ENCODE measurements around the gene POU6F2. TPM values are rescaled to one million over a fixed set of nuclear protein-coding genes. Genes with fewer than 3 reads are reported as not detected.
A peak's percentile ranks its signal among the peaks of the same experiment; 100 is the strongest.

Gene POU6F2
- total and polyA plus RNA-seq, 9 of the 15 experiments (the other 6 are each of a cell fraction or from before 2014, with no cell fraction given): 0.29 to 1.5 (median 0.96) TPM

- no peak for TF ChIP-seq NUFIP1 (IDR thresholded peaks at IDR 0.05; ENCODE audit: partially characterized antibody)
- no peak for TF ChIP-seq ZNF316 (IDR thresholded peaks at IDR 0.05)
- TF ChIP-seq ZNF655 (CRISPR knock-in tag; IDR thresholded peaks at IDR 0.05): no peak
- no peak for TF ChIP-seq ZNF407 (IDR thresholded peaks at IDR 0.05; ENCODE audit: low read depth)
- TF ChIP-seq DNMT1 (IDR thresholded peaks at IDR 0.05): no peak
- no peak for TF ChIP-seq SIN3A (IDR thresholded peaks at IDR 0.05; ENCODE audit: borderline replicate concordance in 2 of 2, control insufficient read depth in 1 of 2, low read depth in 2 of 2, low read length in 2 of 2)
- TF ChIP-seq KLF16 (IDR thresholded peaks at IDR 0.05): no peak
- no peak for TF ChIP-seq ZBTB12 (CRISPR knock-in tag; IDR thresholded peaks at IDR 0.05)
- TF ChIP-seq OTX1 (CRISPR knock-in tag; IDR thresholded peaks at IDR 0.05): no peak
- no peak for TF ChIP-seq ZNF384 (IDR thresholded peaks at IDR 0.05; ENCODE audit: low read depth, low read length)
- TF ChIP-seq TCF3 (CRISPR knock-in tag; IDR thresholded peaks at IDR 0.05): no peak
- no peak for TF ChIP-seq EZH2 (IDR thresholded peaks at IDR 0.05; ENCODE audit: borderline replicate concordance, low read depth, low read length)
- no peak for TF ChIP-seq E2F6 (IDR thresholded peaks at IDR 0.05; ENCODE audit: borderline replicate concordance in 1 of 2, extremely low read depth in 1 of 2, insufficient read depth in 1 of 2, insufficient read length in 1 of 2, low read depth in 1 of 2, low read length in 1 of 2, poor library complexity in 1 of 2, severe bottlenecking in 1 of 2)
- no peak for TF ChIP-seq PHB (CRISPR knock-in tag; IDR thresholded peaks at IDR 0.05)
- peak; percentile 39; the same call in 1 of the 2 replicates for TF ChIP-seq ZNF175 (CRISPR knock-in tag; IDR thresholded peaks at IDR 0.05; ENCODE audit: low read depth)
- TF ChIP-seq L3MBTL2 (IDR thresholded peaks at IDR 0.05): peak; percentile 67; the same call in 1 of the 2 replicates
- TF ChIP-seq SPI1 (IDR thresholded peaks at IDR 0.05; ENCODE audit: borderline replicate concordance, low read depth, low read length): peak; percentile 22; the same call in 1 of the 2 replicates
Measured at GRCh38 chr7:38929460-38930171, 48.1 kb upstream of the POU6F2 start (continued).
